GM19455 (cell line): ENCODE measurements around the gene NLRC5.

Source experiments
- ATAC-seq: cut with Tn5 transposase; IDR thresholded peaks from one replicate; pipeline ENCODE4 v1.9.1; 2021; ENCODE audit not compliant: unreplicated experiment

The NLRC5 gene, protein sequence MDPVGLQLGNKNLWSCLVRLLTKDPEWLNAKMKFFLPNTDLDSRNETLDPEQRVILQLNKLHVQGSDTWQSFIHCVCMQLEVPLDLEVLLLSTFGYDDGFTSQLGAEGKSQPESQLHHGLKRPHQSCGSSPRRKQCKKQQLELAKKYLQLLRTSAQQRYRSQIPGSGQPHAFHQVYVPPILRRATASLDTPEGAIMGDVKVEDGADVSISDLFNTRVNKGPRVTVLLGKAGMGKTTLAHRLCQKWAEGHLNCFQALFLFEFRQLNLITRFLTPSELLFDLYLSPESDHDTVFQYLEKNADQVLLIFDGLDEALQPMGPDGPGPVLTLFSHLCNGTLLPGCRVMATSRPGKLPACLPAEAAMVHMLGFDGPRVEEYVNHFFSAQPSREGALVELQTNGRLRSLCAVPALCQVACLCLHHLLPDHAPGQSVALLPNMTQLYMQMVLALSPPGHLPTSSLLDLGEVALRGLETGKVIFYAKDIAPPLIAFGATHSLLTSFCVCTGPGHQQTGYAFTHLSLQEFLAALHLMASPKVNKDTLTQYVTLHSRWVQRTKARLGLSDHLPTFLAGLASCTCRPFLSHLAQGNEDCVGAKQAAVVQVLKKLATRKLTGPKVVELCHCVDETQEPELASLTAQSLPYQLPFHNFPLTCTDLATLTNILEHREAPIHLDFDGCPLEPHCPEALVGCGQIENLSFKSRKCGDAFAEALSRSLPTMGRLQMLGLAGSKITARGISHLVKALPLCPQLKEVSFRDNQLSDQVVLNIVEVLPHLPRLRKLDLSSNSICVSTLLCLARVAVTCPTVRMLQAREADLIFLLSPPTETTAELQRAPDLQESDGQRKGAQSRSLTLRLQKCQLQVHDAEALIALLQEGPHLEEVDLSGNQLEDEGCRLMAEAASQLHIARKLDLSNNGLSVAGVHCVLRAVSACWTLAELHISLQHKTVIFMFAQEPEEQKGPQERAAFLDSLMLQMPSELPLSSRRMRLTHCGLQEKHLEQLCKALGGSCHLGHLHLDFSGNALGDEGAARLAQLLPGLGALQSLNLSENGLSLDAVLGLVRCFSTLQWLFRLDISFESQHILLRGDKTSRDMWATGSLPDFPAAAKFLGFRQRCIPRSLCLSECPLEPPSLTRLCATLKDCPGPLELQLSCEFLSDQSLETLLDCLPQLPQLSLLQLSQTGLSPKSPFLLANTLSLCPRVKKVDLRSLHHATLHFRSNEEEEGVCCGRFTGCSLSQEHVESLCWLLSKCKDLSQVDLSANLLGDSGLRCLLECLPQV (N-terminal part only)

DNA sequence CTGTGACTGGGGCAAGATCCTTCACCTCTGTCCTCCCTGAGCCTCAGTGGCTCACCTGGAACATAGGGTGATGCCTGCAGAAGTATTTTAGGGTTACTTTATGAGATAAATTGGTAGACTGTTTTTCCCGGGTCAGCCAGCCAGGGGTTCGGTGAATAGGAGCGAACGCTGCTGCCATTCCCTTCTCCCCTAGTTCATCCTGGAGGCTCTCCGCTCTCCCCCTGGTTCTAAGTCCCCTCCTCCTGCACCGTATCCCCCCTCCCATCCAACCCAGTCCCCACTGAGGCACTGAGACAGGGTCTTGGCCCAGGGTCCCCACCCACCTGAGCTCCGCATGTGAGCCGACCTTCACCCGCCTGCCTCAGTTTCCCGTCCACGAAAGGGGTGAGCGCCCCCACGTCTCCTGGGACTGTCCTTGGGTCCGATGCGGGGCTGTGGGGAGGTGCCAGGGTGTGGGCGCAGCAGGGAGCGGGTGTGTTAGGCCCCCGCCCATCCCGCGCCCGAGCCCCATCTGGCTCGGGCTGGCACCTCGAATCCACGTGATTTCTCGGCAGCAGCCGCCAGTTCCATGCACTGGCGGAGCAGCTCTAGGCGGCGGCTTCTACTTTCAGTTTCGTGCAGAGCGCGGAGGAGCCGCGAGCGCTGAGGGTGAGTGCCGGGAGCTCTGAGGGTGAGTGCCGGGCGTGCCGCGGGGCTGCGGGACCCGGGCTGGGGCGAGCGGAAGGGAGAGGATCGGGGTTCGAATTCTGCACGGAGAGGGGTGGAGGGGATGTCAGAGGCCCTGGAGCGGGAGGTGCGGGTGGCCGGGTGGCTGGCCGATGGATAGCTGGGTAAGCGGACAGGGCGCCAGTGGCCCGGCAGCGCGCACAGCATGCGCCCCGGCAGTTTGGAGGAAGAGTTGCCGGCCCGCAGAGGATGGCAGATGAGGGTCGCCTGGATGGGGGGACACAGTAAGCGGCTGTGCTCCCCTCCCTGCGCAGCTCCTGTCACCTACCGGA, at the start of gene NLRC5:
Gene NLRC5 (plus strand): TSS at position 610 of the 998 bp plus-strand sequence. CDS start 31,156 bp downstream, outside the sequence.
- ATAC-seq: peak; percentile 62

DNA sequence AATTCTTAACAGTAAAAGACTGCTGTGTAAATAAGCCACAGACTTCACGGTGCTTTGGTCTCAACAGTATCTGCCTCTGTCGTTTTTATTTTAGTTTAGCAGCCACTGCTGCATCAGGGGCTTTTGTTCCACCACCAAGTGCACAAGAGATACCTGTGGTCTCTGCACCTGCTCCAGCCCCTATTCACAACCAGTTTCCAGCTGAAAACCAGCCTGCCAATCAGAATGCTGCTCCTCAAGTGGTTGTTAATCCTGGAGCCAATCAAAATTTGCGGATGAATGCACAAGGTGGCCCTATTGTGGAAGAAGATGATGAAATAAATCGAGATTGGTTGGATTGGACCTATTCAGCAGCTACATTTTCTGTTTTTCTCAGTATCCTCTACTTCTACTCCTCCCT, 49.6 kb upstream of the NLRC5 start:
- no peak for ATAC-seq

DNA sequence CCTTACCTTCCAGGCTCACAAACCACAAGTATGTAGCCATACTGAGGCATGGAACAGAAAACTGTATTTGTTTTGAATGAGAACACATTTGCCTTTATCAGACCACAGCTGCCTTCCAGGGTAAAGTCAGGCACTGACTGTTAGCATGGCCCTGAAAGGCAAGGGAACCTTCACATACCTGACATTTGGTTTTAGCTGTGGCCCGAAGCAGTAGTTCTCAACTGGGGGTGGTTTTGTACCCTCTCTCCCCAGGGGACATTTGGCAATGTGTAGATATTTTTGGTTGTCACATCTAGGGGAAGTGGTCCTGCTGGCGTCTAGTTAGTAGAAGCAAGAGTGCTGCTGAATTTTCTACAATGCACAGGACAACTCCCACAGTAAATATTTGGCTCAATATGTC, 48.3 kb upstream of the NLRC5 start:
- no peak for ATAC-seq

GRCh38 chr16:56941856-56942331, 47.5 kb upstream of the NLRC5 start:
- no peak for ATAC-seq

DNA sequence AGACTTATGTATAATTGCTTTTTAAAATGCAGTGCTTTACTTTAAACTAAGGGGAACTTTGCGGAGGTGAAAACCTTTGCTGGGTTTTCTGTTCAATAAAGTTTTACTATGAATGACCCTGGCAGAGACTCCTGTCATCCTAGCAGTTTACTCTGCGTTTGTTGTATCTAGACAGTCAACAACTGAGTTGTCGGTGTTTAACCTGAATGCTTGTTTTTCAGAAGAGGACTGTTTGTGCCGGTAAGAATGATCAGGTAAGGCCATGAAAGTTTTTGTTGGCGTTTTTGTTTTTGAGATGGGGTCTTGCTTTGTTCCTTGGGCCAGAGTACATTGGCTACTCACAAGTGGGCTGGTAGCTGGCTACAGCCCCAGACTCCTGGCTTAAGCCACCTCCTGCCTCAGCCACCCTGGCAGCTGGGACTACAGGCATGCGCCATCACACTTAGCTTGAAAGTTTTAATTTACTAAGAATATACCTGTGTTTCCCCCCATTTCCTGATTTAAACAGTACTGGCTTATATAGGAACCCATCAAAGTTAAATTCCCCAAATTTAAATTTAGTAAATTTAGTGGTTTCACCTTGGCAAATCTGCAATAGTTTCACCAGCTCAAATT, 45.5 kb upstream of the NLRC5 start:
- ATAC-seq: no peak

DNA sequence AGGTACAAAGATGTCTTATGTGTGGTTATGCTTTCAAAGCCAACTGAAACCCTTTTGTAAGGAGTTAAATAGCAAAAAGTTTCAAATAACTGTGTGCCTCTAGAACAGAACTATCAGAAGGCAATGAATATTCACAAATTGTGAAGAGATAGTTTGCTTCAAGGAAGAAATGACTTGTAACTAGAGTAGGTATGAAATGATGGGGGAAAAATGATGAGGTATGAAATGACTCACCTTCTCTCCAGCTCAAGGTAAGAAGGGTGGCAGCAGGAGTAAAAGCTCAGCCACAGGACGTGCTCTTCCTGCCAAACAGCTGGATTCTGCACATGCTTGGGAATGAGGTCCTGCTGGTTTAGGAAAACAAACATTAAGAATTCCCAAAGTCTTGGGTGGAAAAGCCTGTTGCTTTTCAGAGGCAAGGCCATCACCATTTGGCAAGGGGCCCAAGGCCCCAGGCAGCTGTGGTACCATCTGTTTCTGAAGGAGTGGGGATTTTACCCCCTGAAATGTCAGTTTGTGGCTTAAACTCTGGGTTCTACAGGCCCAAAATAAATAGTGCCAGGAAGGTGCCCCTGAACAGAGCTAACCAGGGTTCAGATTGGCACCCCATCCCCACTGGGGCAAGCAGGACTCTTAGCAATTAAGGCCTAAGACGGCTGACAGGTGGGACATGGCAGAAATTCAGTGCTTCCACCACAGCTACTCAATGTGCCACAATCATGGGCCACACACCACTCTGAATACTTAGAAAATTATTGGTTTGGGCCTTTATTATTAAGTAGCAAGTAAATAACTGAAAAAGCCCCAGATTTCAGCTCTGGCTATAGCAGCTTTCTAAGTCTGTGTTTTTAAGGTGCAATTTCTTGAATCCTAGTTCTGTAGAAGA, 44.2 kb upstream of the NLRC5 start:
- no peak for ATAC-seq

DNA sequence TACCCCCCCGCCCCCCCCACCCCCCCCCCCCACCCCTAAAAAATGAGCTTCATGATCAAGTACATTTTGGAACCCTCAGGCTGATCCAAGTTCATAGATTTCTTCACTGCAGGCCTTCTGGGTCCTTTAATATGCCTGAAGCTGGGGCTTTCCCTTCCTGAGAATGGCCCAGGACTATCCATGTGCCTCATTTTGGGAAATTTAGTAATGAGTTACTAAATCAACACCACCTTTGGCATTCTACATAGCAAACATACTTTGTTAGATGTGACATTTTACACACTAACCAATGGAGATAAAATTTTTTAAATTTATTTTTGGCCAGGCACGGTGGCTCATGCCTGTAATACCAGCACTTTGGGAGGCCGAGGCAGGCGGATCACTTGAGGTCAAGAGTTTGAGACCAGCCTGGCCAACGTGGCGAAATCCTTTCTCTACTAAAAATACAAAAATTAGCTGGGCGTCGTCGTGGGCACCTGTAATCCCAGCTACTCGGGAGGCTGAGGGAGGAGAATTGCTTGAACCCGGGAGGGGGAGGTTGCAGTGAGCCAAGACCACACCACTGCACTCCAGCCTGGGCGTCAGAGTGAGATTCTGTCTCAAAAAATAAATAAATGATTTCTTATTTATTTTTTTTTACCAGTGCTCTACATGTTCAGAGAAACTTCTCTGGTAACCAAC, 43.4 kb upstream of the NLRC5 start:
- no peak for ATAC-seq

DNA sequence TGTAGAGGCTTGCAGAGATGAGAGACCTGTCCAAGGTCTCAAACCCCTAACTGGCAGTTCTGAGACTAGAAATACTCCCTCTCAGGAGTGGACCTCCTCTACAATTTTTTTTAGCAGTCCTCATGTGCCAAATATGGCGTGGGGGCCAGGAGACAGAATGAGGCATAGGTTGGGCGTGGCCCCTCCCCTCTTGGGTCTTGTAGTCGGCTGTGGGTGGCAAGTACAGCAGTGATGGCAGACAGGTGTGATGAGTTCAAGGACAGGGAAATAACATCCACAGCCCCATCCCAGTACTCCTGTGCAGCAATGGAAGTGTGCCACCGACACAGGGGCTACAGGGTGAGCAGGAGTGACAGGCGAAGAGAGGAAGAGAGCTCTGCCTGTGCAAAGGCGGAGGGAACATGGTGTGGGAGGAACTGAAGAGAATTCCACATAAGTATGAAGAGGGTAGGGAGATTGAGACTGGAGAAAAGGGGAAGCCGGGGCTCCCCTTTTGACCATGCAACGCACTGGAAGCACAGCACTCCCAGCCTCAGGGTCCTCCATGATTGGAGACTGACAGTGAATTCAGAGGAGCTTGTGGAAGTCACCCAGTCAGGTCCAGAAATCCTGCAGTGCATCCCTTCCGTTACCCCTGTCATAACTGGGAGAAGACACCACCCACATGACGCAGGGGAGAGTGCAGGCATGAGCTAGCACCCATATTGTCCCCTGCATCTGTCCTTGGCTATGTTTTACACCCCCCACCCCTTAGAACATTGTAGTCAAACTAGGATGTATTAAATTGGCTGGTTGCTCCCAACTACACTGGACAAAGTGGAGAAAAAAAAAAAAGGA, 42.4 kb upstream of the NLRC5 start:
- ATAC-seq: no peak

DNA sequence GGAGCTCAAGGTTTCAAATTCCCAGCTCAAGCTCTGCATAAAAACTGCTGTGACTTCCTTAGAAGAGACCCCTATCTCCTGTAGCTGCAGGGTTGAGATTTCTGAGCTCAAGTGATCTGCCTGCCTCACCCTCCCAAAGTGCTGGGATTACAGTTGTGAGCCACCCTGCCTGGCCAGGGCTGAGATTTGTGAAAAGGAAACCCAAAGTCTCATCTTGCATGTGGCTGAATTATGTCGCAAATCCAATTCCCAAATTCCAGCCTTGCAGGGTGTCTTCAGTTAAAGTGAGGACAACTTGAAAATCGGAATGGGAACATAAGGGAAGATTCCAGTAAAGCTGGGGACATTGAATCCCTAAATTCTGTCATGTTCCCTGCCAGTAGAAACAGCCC, 41.8 kb upstream of the NLRC5 start:
- no peak for ATAC-seq

GRCh38 chr16:56948234-56948633, 41.1 kb upstream of the NLRC5 start:
- ATAC-seq: no peak

GRCh38 chr16:56950051-56950450, 39.3 kb upstream of the NLRC5 start:
- ATAC-seq: no peak

DNA sequence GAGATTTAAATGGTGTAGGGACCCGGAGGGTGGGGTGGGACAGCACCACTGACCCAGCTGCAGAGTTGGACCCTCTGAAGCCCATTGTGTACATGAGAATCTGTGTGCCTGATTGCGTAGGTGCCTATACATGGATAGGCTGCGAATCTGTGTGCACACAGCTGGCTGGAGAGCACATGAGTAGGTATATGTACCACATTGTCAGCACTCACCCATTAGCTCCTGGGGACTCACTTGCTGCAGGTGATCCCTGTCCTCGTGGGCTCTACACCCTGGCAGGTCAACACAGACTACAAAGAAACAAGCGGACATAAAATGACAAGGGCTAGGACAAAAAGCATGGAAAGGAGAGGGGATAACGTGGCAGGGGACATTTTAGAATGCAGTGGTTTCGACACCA, 38.9 kb upstream of the NLRC5 start:
- no peak for ATAC-seq

GRCh38 chr16:56950881-56951771, 38.2 kb upstream of the NLRC5 start:
- ATAC-seq: no peak

- no peak for ATAC-seq
Observed at GRCh38 chr16:56953006-56953405, 36.4 kb upstream of the NLRC5 start.

DNA sequence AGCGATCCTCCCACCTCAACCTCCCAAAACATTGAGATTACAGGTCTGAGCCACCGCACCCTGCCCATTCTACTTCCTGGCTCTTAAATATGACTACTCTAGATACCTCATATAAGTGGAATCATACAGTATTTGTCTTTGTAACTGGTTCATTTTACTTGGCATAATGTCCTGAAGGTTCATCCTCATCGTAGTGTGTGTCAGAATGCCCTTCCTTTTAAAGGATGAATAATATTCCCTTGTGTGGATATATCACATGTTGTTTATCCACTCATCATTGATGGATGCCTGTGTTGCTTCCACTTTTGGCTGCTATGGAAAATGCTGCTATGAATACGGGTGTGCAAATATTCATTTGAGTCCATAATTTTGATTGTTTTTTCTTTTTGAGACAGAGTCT, 33.3 kb upstream of the NLRC5 start:
- no peak for ATAC-seq

- no peak for ATAC-seq
Observed at GRCh38 chr16:56956756-56957155, 32.6 kb upstream of the NLRC5 start.
